Measurements from ENCODE around the gene LMNA. TPM values are rescaled to one million over a fixed set of nuclear protein-coding genes. Genes with fewer than 3 reads are reported as not detected.
A peak's percentile ranks its signal among the peaks of the same experiment; 100 is the strongest.

Gene LMNA
- total RNA-seq, 1 donor from 2014 or later = 420 TPM

- peak; percentile 54 for DNase-seq (ENCODE audit: low read depth)
Observed at GRCh38 chr1:156140879-156141707, 26.6 kb downstream of the LMNA start.

- no peak for DNase-seq (ENCODE audit: low read depth)
Observed at GRCh38 chr1:156143765-156144489, 29.4 kb downstream of the LMNA start.

- no peak for DNase-seq (ENCODE audit: low read depth)
Observed at GRCh38 chr1:156144742-156145141, 30.2 kb downstream of the LMNA start.

- no peak for DNase-seq (ENCODE audit: low read depth)
Observed at GRCh38 chr1:156145650-156146019, 31.1 kb downstream of the LMNA start.

GRCh38 chr1:156146020-156146768 lies 31.7 kb downstream of the LMNA start:
- peak; percentile 95 for DNase-seq (ENCODE audit: low read depth)

- DNase-seq (ENCODE audit: low read depth) = peak; percentile 45
Observed at GRCh38 chr1:156146769-156147405, 32.4 kb downstream of the LMNA start.

GRCh38 chr1:156148216-156148615 lies 33.7 kb downstream of the LMNA start:
- DNase-seq (ENCODE audit: low read depth) = no peak

- DNase-seq (ENCODE audit: low read depth) = no peak
Observed at GRCh38 chr1:156149374-156150332, 35.1 kb downstream of the LMNA start.

GRCh38 chr1:156150333-156151011 lies 36.0 kb downstream of the LMNA start:
- no peak for DNase-seq (ENCODE audit: low read depth)

GRCh38 chr1:156151093-156151688 lies 36.7 kb downstream of the LMNA start:
- peak; percentile 89 for DNase-seq (ENCODE audit: low read depth)

- peak; percentile 98 for DNase-seq (ENCODE audit: low read depth)
Observed at GRCh38 chr1:156152628-156153027, 38.1 kb downstream of the LMNA start.

- DNase-seq (ENCODE audit: low read depth) = peak; percentile 35
Observed at GRCh38 chr1:156153362-156153761, 38.9 kb downstream of the LMNA start, which contains the start of gene SEMA4A. Gene SEMA4A, plus strand, starts transcription at chr1:156153585. Its CDS starts 994 bp downstream, at chr1:156154579.

- DNase-seq (ENCODE audit: low read depth) = no peak
Observed at GRCh38 chr1:156154317-156154749, 39.8 kb downstream of the LMNA start.

- DNase-seq (ENCODE audit: low read depth) = no peak
Observed at GRCh38 chr1:156155756-156156510, 41.4 kb downstream of the LMNA start.

GRCh38 chr1:156157506-156157905 lies 43.0 kb downstream of the LMNA start:
- DNase-seq (ENCODE audit: low read depth) = no peak

GRCh38 chr1:156157966-156158365 lies 43.5 kb downstream of the LMNA start:
- no peak for DNase-seq (ENCODE audit: low read depth)

GRCh38 chr1:156160000-156160742 lies 45.7 kb downstream of the LMNA start:
- DNase-seq (ENCODE audit: low read depth) = peak; percentile 54

- no peak for DNase-seq (ENCODE audit: low read depth)
Observed at GRCh38 chr1:156160743-156161171, 46.2 kb downstream of the LMNA start.
